SK-N-SH treated with all-trans-retinoic acid at 6 μM for 48 hours (cell line): ENCODE measurements around the gene CHID1.

Source experiments
- ATAC-seq: fragments of 200-7000 bp; cut with Tn5 transposase; 3 replicates; pipeline ENCODE4 v1.9.1; 2020; ENCODE audit warnings: mild to moderate bottlenecking, moderate library complexity
- ARNTL ChIP-seq: fragments of 450-650 bp; formaldehyde crosslinking; IDR thresholded peaks from 2 replicates; pipeline ENCODE4 v1.5.0; 2020; ENCODE audit warnings: low read depth, mild to moderate bottlenecking, moderate library complexity, borderline replicate concordance
- BACH2 ChIP-seq: fragments of 250-450 bp; sonication (Bioruptor Pico); IDR thresholded peaks from 2 replicates; pipeline ENCODE4 v1.9.0; 2021; ENCODE audit warnings: mild to moderate bottlenecking, borderline replicate concordance
- GLIS3 ChIP-seq: fragments of 250-450 bp; sonication (Bioruptor Pico); IDR thresholded peaks from 2 replicates; pipeline ENCODE4 v1.5.0; 2020; ENCODE audit warnings: mild to moderate bottlenecking, moderate library complexity
- ISL1 ChIP-seq: fragments of 250-450 bp; sonication (Bioruptor Pico); IDR thresholded peaks from 2 replicates; pipeline ENCODE4 v2.1.2; 2022; ENCODE audit warnings: mild to moderate bottlenecking, moderate library complexity
- OSR1 ChIP-seq: fragments of 250-450 bp; sonication (Bioruptor Pico); IDR thresholded peaks from 2 replicates; pipeline ENCODE4 v1.8.0; 2022; ENCODE audit warnings: moderate library complexity, mild to moderate bottlenecking, inconsistent platforms
- PPARA ChIP-seq: fragments of 250-450 bp; sonication (Bioruptor Pico); IDR thresholded peaks from 2 replicates; pipeline ENCODE4 v1.5.0; 2020; ENCODE audit warnings: mild to moderate bottlenecking, borderline replicate concordance
- RARB ChIP-seq: fragments of 250-450 bp; sonication (Bioruptor Pico); IDR thresholded peaks from 2 replicates; pipeline ENCODE4 v1.8.0; 2021; ENCODE audit warnings: mild to moderate bottlenecking, moderate library complexity
- TCF4 ChIP-seq: fragments of 250-450 bp; sonication (Bioruptor Pico); IDR thresholded peaks from 2 replicates; pipeline ENCODE4 v1.8.0; 2021; ENCODE audit warnings: mild to moderate bottlenecking, moderate library complexity, borderline replicate concordance
- TOX ChIP-seq: fragments of 250-450 bp; sonication (Bioruptor Pico); IDR thresholded peaks from 2 replicates; pipeline ENCODE4 v1.8.0; 2021; ENCODE audit warnings: mild to moderate bottlenecking, moderate library complexity, borderline replicate concordance
- ZC3H10 ChIP-seq: fragments of 250-450 bp; sonication (Bioruptor Pico); IDR thresholded peaks from 2 replicates; pipeline ENCODE4 v1.5.1; 2021; ENCODE audit warnings: mild to moderate bottlenecking, moderate library complexity
- ZFP3 ChIP-seq: fragments of 250-450 bp; sonication (Bioruptor Pico); IDR thresholded peaks from 2 replicates; pipeline ENCODE4 v1.5.0; 2020; ENCODE audit warnings: mild to moderate bottlenecking, moderate library complexity
- ZNF8 ChIP-seq: fragments of 450-650 bp; formaldehyde crosslinking; IDR thresholded peaks from 2 replicates; pipeline ENCODE4 v1.5.0; 2020; ENCODE audit warnings: mild to moderate bottlenecking, moderate library complexity
- TF ChIP-seq, protein P1 (sequence below): fragments of 250-450 bp; sonication (Bioruptor Pico); IDR thresholded peaks from 2 replicates; pipeline ENCODE4 v1.5.1; 2020; ENCODE audit warnings: low read depth, mild to moderate bottlenecking, moderate library complexity
- TF ChIP-seq, protein P2 (sequence below): fragments of 250-450 bp; sonication (Bioruptor Pico); IDR thresholded peaks from 2 replicates; pipeline ENCODE4 v1.5.1; 2021; ENCODE audit warnings: mild to moderate bottlenecking, moderate library complexity
- TF ChIP-seq, protein P3 (sequence below): fragments of 250-450 bp; sonication (Bioruptor Pico); IDR thresholded peaks from 2 replicates; pipeline ENCODE4 v1.8.0; 2020; ENCODE audit warnings: mild to moderate bottlenecking, moderate library complexity, borderline replicate concordance
- TF ChIP-seq, protein P4 (sequence below): fragments of 250-450 bp; sonication (Bioruptor Pico); IDR thresholded peaks from 2 replicates; pipeline ENCODE4 v1.8.0; 2021; ENCODE audit warnings: low read depth, mild to moderate bottlenecking, moderate library complexity, borderline replicate concordance
- TF ChIP-seq, protein P5 (sequence below): fragments of 250-450 bp; sonication (Bioruptor Pico); IDR thresholded peaks from 2 replicates; pipeline ENCODE4 v1.5.0; 2020; ENCODE audit warnings: mild to moderate bottlenecking, moderate library complexity

CHID1 gene

DNA sequence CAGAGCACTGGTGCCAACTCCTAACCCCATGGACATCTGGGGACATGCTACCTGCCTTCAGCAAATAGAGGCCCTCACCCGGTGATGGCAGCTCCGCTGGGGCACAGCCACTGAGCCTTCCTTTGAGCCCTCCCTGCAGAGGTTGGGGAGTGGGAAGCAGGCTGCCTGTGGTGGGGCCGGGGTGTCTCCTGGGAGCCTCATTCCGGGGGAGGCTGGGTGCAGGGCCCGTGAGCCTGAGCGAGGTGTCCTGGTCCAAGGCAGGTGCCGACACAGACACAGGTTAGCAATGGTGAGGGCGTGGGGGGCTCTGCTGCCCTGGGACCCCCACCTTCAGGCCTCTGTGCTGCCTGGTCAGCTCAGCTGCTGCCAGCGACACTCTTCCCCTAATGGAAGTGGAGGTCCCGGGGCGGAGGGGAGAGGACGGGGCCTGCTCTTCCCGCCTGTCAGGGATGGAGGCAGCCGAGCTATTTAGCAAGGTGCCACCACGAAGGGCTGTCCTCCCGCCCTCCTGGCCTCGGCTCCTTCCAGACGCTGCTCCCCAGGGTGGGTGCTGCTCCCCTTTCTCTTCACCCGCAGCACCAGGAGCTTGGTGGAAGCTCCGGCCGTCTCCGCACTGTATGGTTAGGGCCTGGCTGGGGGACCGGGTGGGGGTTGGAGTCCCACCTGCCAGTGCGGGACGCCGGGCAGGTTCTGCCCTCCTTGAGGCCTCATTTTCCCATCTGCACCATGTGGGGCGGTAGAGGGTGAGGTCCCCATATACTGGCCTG lies 56.7 kb downstream of the CHID1 start:
- ATAC-seq, result no peak
- TF ChIP-seq PPARA, result no peak
- TF ChIP-seq RARB (CRISPR knock-in tag), result no peak
- TF ChIP-seq, protein P1, sequence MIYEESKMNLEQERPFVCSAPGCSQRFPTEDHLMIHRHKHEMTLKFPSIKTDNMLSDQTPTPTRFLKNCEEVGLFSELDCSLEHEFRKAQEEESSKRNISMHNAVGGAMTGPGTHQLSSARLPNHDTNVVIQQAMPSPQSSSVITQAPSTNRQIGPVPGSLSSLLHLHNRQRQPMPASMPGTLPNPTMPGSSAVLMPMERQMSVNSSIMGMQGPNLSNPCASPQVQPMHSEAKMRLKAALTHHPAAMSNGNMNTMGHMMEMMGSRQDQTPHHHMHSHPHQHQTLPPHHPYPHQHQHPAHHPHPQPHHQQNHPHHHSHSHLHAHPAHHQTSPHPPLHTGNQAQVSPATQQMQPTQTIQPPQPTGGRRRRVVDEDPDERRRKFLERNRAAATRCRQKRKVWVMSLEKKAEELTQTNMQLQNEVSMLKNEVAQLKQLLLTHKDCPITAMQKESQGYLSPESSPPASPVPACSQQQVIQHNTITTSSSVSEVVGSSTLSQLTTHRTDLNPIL (CRISPR knock-in tag), result no peak
- no peak for TF ChIP-seq GLIS3 (CRISPR knock-in tag)
- TF ChIP-seq TCF4 (CRISPR knock-in tag), result no peak
- TF ChIP-seq ZFP3 (CRISPR knock-in tag), result no peak
- no peak for TF ChIP-seq TOX (CRISPR knock-in tag)
- no peak for TF ChIP-seq ARNTL (CRISPR knock-in tag)
- TF ChIP-seq ZNF8 (CRISPR knock-in tag), result no peak
- TF ChIP-seq, protein P2, sequence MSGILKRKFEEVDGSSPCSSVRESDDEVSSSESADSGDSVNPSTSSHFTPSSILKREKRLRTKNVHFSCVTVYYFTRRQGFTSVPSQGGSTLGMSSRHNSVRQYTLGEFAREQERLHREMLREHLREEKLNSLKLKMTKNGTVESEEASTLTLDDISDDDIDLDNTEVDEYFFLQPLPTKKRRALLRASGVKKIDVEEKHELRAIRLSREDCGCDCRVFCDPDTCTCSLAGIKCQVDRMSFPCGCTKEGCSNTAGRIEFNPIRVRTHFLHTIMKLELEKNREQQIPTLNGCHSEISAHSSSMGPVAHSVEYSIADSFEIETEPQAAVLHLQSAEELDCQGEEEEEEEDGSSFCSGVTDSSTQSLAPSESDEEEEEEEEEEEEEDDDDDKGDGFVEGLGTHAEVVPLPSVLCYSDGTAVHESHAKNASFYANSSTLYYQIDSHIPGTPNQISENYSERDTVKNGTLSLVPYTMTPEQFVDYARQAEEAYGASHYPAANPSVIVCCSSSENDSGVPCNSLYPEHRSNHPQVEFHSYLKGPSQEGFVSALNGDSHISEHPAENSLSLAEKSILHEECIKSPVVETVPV (CRISPR knock-in tag), result no peak
- TF ChIP-seq ISL1 (CRISPR knock-in tag), result no peak
- TF ChIP-seq, protein P3, sequence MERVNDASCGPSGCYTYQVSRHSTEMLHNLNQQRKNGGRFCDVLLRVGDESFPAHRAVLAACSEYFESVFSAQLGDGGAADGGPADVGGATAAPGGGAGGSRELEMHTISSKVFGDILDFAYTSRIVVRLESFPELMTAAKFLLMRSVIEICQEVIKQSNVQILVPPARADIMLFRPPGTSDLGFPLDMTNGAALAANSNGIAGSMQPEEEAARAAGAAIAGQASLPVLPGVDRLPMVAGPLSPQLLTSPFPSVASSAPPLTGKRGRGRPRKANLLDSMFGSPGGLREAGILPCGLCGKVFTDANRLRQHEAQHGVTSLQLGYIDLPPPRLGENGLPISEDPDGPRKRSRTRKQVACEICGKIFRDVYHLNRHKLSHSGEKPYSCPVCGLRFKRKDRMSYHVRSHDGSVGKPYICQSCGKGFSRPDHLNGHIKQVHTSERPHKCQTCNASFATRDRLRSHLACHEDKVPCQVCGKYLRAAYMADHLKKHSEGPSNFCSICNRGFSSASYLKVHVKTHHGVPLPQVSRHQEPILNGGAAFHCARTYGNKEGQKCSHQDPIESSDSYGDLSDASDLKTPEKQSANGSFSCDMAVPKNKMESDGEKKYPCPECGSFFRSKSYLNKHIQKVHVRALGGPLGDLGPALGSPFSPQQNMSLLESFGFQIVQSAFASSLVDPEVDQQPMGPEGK, result no peak
- no peak for TF ChIP-seq BACH2 (CRISPR knock-in tag)

DNA sequence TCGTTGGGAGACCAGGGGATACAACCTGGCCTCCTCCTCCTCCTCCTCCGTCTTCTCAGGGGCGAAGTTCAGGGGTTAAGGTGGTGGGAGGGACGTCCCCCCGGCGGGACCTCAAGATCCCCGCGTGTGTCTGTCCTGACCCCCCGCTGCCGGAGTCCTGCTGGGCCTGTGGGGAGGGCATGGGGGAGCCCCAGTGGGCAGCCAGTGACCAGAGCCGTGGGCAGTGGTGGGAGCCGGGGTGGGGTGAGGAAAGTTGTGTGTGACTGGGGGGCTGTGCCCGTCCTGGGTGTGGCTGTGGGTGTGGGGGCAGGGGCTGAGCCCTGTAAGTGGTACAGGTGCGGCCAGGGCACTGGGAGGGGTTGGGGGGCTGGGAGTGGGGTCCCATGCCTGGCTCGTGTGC lies 57.8 kb downstream of the CHID1 start:
- no peak for TF ChIP-seq ZFP3 (CRISPR knock-in tag)
- no peak for TF ChIP-seq ZNF8 (CRISPR knock-in tag)
- TF ChIP-seq, protein P2 (CRISPR knock-in tag), result no peak
- TF ChIP-seq, protein P4, sequence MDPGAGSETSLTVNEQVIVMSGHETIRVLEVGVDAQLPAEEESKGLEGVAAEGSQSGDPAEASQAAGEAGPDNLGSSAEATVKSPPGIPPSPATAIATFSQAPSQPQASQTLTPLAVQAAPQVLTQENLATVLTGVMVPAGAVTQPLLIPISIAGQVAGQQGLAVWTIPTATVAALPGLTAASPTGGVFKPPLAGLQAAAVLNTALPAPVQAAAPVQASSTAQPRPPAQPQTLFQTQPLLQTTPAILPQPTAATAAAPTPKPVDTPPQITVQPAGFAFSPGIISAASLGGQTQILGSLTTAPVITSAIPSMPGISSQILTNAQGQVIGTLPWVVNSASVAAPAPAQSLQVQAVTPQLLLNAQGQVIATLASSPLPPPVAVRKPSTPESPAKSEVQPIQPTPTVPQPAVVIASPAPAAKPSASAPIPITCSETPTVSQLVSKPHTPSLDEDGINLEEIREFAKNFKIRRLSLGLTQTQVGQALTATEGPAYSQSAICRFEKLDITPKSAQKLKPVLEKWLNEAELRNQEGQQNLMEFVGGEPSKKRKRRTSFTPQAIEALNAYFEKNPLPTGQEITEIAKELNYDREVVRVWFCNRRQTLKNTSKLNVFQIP (CRISPR knock-in tag), result no peak
- TF ChIP-seq ZC3H10 (CRISPR knock-in tag), result no peak
- TF ChIP-seq, protein P5, sequence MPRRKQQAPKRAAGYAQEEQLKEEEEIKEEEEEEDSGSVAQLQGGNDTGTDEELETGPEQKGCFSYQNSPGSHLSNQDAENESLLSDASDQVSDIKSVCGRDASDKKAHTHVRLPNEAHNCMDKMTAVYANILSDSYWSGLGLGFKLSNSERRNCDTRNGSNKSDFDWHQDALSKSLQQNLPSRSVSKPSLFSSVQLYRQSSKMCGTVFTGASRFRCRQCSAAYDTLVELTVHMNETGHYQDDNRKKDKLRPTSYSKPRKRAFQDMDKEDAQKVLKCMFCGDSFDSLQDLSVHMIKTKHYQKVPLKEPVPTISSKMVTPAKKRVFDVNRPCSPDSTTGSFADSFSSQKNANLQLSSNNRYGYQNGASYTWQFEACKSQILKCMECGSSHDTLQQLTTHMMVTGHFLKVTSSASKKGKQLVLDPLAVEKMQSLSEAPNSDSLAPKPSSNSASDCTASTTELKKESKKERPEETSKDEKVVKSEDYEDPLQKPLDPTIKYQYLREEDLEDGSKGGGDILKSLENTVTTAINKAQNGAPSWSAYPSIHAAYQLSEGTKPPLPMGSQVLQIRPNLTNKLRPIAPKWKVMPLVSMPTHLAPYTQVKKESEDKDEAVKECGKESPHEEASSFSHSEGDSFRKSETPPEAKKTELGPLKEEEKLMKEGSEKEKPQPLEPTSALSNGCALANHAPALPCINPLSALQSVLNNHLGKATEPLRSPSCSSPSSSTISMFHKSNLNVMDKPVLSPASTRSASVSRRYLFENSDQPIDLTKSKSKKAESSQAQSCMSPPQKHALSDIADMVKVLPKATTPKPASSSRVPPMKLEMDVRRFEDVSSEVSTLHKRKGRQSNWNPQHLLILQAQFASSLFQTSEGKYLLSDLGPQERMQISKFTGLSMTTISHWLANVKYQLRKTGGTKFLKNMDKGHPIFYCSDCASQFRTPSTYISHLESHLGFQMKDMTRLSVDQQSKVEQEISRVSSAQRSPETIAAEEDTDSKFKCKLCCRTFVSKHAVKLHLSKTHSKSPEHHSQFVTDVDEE (CRISPR knock-in tag), result no peak
- TF ChIP-seq TCF4 (CRISPR knock-in tag), result no peak
- TF ChIP-seq OSR1, result no peak
- no peak for ATAC-seq
